ENCODE data around the gene PDE4D.

PDE4D gene

DNA sequence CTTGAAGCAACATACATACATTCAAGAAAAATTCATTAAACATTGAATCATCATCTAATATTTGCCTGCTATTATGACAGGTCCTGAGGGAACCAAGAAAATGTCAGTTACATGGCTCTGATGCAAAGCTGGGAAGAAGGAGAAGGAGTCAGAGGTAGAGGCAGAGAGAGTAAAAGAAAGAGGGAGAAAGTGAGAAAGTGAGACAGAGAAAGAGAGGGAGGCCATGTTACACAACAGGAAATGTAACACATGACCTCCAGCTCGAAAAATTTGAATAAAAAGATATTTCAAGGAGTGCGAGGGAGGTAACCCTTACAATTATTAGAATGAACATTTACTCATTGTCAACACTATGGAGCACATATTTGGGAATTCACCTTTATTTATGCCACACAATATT is 189.7 kb downstream of the PDE4D start:
- Mint-ChIP-seq H3K4me1 (ENCODE audit: low read depth in 2 of 2) (no peaks in the 10 kb centered on the region), H3K9me3 (no peaks in the 10 kb centered on the region), H3K36me3 (ENCODE audit: insufficient read depth) (no peaks in the 10 kb centered on the region), H3K4me3 (no peak overlapping the region), H3K27me3 (no peaks in the 10 kb centered on the region), H3K27ac (no peak overlapping the region)
- DNase-seq (no peak), ATAC-seq (replicated peaks) (no peak)

GRCh38 chr5:59698207-59699178 is 195.0 kb downstream of the PDE4D start:
- no peaks in the 10 kb centered on the region for H3K4me1 Mint-ChIP-seq (ENCODE audit: low read depth in 2 of 2)
- no peak overlapping the region for H3K4me3 Mint-ChIP-seq
- DNase-seq: no peak
- H3K27me3 Mint-ChIP-seq: no peaks in the 10 kb centered on the region
- no peaks in the 10 kb centered on the region for H3K9me3 Mint-ChIP-seq
- H3K36me3 Mint-ChIP-seq (ENCODE audit: insufficient read depth): no peaks in the 10 kb centered on the region
- ATAC-seq (replicated peaks): no peak
- no peak overlapping the region for H3K27ac Mint-ChIP-seq

DNA sequence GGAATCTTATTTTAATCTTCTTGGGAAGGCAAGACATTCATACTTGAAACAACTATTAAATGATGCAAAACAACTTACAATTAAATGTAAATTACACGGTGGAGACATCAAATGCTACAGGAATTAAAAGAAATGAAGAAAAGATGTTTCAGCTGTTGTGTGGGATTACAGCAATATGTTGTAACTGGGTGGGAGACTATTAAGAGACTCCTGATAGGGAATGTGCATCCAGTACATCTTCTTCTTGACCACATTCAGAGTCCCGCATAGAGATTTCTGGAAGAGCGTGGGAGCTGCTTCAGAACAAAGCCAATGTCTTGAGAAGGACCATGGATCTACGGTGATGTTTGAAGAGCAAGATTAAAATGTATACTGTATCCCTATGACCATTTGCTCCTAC is 199.1 kb downstream of the PDE4D start:
- ATAC-seq (replicated peaks) (no peak), DNase-seq (no peak)
- no peak overlapping the region for H3K4me3 Mint-ChIP-seq
- H3K27me3 Mint-ChIP-seq: no peaks in the 10 kb centered on the region
- no peak overlapping the region for H3K27ac Mint-ChIP-seq
- H3K36me3 Mint-ChIP-seq (ENCODE audit: insufficient read depth): no peaks in the 10 kb centered on the region
- H3K4me1 Mint-ChIP-seq (ENCODE audit: low read depth in 2 of 2): no peaks in the 10 kb centered on the region
- peaks cover 2 to 11% of the 10 kb centered on the region in 2 donors for H3K9me3 Mint-ChIP-seq

- no peaks in the 10 kb centered on the region for H3K4me1 Mint-ChIP-seq (ENCODE audit: low read depth in 2 of 2)
- H3K27me3 Mint-ChIP-seq: no peaks in the 10 kb centered on the region
- DNase-seq: no peak
- no peak overlapping the region for H3K27ac Mint-ChIP-seq
- H3K4me3 Mint-ChIP-seq: no peak overlapping the region
- H3K36me3 Mint-ChIP-seq (ENCODE audit: insufficient read depth): no peaks in the 10 kb centered on the region
- H3K9me3 Mint-ChIP-seq: peaks cover 2 to 12% of the 10 kb centered on the region in 2 donors
- no peak for ATAC-seq (replicated peaks)
These were observed 199.8 kb downstream of the PDE4D start for GRCh38 chr5:59693492-59694309.

- peaks cover 0 to 12% of the 10 kb centered on the region in 2 donors for H3K27me3 Mint-ChIP-seq
These were observed 207.7 kb downstream of the PDE4D start for GRCh38 chr5:59685793-59686192.

DNA sequence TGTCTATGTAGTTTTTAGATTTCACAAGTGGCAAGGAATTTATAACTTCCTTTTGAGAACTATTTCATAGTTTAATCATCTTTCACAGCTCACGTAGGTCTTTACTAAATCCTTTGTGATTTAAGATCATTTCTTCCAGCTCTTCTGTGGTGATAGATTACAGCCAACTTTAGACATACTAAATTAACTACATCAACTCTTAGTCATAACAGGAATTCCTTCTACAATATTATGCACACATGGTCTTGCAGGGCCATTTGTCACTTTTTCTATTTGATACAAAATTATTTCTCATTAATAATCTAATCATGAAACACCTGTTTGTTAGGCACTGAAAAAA is 208.4 kb downstream of the PDE4D start:
- ATAC-seq (replicated peaks) (no peak), DNase-seq (no peak)
- Mint-ChIP-seq H3K27me3 (peaks cover 0 to 12% of the 10 kb centered on the region in 2 donors), H3K9me3 (peaks cover 0 to 14% of the 10 kb centered on the region in 2 donors), H3K4me1 (ENCODE audit: low read depth in 2 of 2) (no peaks in the 10 kb centered on the region), H3K4me3 (no peak overlapping the region), H3K36me3 (ENCODE audit: insufficient read depth) (no peaks in the 10 kb centered on the region), H3K27ac (no peak overlapping the region)

More at GRCh38 chr5:59685793-59686192, 207.7 kb downstream of the PDE4D start:
- ATAC-seq (replicated peaks): no peak
- DNase-seq: no peak
- no peaks in the 10 kb centered on the region for H3K36me3 Mint-ChIP-seq (ENCODE audit: insufficient read depth)
- no peaks in the 10 kb centered on the region for H3K4me1 Mint-ChIP-seq (ENCODE audit: low read depth in 2 of 2)
- H3K4me3 Mint-ChIP-seq: no peak overlapping the region
- no peak overlapping the region for H3K27ac Mint-ChIP-seq
- peaks cover 2 to 20% of the 10 kb centered on the region in 2 donors for H3K9me3 Mint-ChIP-seq

DNA sequence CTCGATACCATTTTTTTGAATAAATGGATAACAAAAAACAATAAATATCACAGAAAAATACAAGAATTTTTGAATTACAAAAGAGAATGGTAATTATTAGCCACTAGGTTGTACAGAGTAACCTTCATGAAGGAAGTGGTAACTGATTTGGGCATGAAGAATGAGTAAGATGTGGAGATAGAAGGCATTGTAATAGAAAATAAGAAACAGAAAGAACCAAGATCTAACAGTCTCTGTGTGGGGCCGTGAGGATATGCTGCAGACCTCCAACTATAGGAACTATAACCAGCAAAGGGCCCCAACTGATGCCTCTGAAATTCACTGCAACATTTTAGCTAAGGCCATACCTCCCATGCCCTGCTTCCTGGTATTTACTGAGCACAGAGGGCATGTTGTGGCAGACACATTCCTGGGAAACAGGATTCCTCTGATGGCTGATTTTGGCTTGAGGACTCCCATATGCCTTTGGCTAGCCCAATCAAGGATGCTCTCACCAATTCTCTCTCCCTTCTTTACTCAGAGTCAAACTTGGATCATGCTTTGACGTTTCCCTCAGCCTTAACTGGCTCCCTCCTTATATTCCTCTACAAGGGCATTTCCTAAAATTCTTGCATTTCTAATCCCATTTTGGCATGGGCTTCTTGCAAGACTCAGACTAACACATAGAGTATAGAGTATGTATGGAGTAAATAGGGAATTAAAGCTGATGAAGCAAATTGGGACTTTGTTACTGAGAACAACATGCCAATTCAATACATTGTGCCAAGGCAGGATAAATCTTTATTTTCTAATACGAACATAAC is 208.9 kb downstream of the PDE4D start:
- Mint-ChIP-seq H3K27ac (no peak overlapping the region), H3K4me3 (no peak overlapping the region), H3K27me3 (peaks cover 0 to 12% of the 10 kb centered on the region in 2 donors), H3K4me1 (ENCODE audit: low read depth in 2 of 2) (no peaks in the 10 kb centered on the region), H3K36me3 (ENCODE audit: insufficient read depth) (no peaks in the 10 kb centered on the region), H3K9me3 (peaks cover 0 to 9% of the 10 kb centered on the region in 2 donors)
- DNase-seq: no peak
- no peak for ATAC-seq (replicated peaks)

- ATAC-seq (replicated peaks) (no peak), DNase-seq (no peak)
- Mint-ChIP-seq H3K9me3 (peaks cover 0 to 4% of the 10 kb centered on the region in 2 donors), H3K36me3 (ENCODE audit: insufficient read depth) (no peaks in the 10 kb centered on the region), H3K27me3 (peaks cover 0 to 10% of the 10 kb centered on the region in 2 donors), H3K4me1 (ENCODE audit: low read depth in 2 of 2) (no peaks in the 10 kb centered on the region), H3K4me3 (no peak overlapping the region), H3K27ac (no peak overlapping the region)
These were observed 210.2 kb downstream of the PDE4D start for GRCh38 chr5:59683311-59683710.

- Mint-ChIP-seq H3K9me3 (no peaks in the 10 kb centered on the region), H3K36me3 (ENCODE audit: insufficient read depth) (no peaks in the 10 kb centered on the region), H3K4me3 (no peak overlapping the region), H3K4me1 (ENCODE audit: low read depth in 2 of 2) (no peaks in the 10 kb centered on the region), H3K27me3 (peaks cover 0 to 2% of the 10 kb centered on the region in 2 donors), H3K27ac (no peak overlapping the region)
- no peak for ATAC-seq (replicated peaks)
- DNase-seq: no peak
These were observed 211.0 kb downstream of the PDE4D start for GRCh38 chr5:59682542-59682941.

DNA sequence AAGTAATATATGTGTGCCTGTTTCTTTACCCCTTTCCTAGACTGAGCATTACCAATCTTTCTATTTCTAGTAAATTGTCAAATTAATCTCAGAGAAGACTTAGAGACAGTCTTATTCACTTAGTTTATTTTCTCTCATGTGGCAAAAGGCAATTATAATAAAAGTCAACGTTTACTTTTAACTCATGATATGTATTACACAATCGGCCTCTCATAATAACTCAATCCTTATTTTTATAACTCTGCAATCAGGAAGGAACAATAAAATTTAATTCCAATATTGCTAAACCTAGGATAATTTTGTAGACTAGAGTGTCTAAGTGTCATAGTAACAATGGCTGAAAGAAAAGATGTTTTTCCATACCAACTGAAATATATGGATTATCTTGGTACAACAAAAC is 214.6 kb downstream of the PDE4D start:
- no peak for ATAC-seq (replicated peaks)
- H3K36me3 Mint-ChIP-seq (ENCODE audit: insufficient read depth): no peaks in the 10 kb centered on the region
- DNase-seq: no peak
- H3K4me3 Mint-ChIP-seq: no peak overlapping the region
- no peaks in the 10 kb centered on the region for H3K27me3 Mint-ChIP-seq
- H3K9me3 Mint-ChIP-seq: no peaks in the 10 kb centered on the region
- H3K4me1 Mint-ChIP-seq (ENCODE audit: low read depth in 2 of 2): no peaks in the 10 kb centered on the region
- H3K27ac Mint-ChIP-seq: no peak overlapping the region

GRCh38 chr5:59674763-59675162 is 218.8 kb downstream of the PDE4D start:
- DNase-seq (no peak), ATAC-seq (replicated peaks) (no peak)
- no peak overlapping the region for H3K27ac Mint-ChIP-seq
- H3K27me3 Mint-ChIP-seq: no peaks in the 10 kb centered on the region
- no peaks in the 10 kb centered on the region for H3K9me3 Mint-ChIP-seq
- no peaks in the 10 kb centered on the region for H3K36me3 Mint-ChIP-seq (ENCODE audit: insufficient read depth)
- H3K4me3 Mint-ChIP-seq: no peak overlapping the region
- H3K4me1 Mint-ChIP-seq (ENCODE audit: low read depth in 2 of 2): no peaks in the 10 kb centered on the region

GRCh38 chr5:59673438-59674058 is 220.0 kb downstream of the PDE4D start:
- Mint-ChIP-seq H3K27ac (no peak overlapping the region), H3K9me3 (no peaks in the 10 kb centered on the region), H3K4me1 (ENCODE audit: low read depth in 2 of 2) (no peaks in the 10 kb centered on the region), H3K36me3 (ENCODE audit: insufficient read depth) (no peaks in the 10 kb centered on the region), H3K27me3 (no peaks in the 10 kb centered on the region), H3K4me3 (no peak overlapping the region)
- no peak for DNase-seq
- no peak for ATAC-seq (replicated peaks)

Data from effector memory CD8-positive, alpha-beta T cell (primary cell).